AG04449 (cell line): ENCODE measurements around the gene EIPR1.
"Not testable (repeated sequence)": the region's sequence is repeated elsewhere in the genome, so short reads cannot be mapped to it uniquely, and the experiment has no call there.

Source experiments
- CTCF ChIA-PET: fragments of 350-600 bp; formaldehyde crosslinking; extraction: SDS; loops from one replicate; lab custom pipeline; 2021; ENCODE audit warnings: antibody characterized with exemption; lab: Yijun Ruan, JAX
- POLR2A ChIA-PET: fragments of 400-600, 350-600 bp; formaldehyde crosslinking; extraction: SDS; loops from one replicate; lab custom pipeline; 2020; ENCODE audit warnings: antibody characterized with exemption, inconsistent platforms; lab: Yijun Ruan, JAX
- DNase-seq: peaks from one replicate; pipeline ENCODE4 v3.0.0-alpha.2; 2010; ENCODE audit warnings: low read depth, low spot score
- H3K4me3 ChIP-seq: 2 replicates; pipeline ENCODE4 v1.5.1; 2011; ENCODE audit warnings: low read depth, mild to moderate bottlenecking, control low read depth, low read length
- TF ChIP-seq, protein P1 (sequence below): IDR thresholded peaks from one replicate; pipeline ENCODE4 v1.5.1; 2011; ENCODE audit warnings: mild to moderate bottlenecking, moderate library complexity, low read length, control low read depth, inconsistent platforms; ENCODE audit not compliant: insufficient read depth; ENCODE audit errors: missing control alignments

Gene EIPR1

DNA sequence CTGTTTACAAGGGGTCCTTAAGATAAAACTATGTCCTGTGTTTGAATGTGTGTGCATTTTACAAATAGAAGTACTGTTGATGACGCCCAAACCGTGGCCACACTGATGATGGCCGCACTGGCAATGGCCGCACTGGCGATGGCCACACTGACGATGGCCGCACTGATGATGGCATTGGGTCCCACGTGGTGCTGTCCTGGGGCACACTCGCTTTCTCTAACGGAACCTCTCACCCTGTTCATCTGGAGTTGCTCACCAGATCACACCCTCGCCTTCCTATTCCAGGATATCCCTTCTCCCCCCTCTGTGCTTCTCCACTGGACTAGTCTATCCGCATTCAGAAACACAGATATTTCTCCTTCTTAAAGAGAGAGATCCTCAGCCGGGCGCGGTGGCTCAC is 192.4 kb downstream of the EIPR1 start:
- no peak overlapping the region for H3K4me3 ChIP-seq
- DNase-seq = no peak
- ChIA-PET CTCF (no interaction called here), POLR2A (no interaction called here)
- TF ChIP-seq, protein P1, sequence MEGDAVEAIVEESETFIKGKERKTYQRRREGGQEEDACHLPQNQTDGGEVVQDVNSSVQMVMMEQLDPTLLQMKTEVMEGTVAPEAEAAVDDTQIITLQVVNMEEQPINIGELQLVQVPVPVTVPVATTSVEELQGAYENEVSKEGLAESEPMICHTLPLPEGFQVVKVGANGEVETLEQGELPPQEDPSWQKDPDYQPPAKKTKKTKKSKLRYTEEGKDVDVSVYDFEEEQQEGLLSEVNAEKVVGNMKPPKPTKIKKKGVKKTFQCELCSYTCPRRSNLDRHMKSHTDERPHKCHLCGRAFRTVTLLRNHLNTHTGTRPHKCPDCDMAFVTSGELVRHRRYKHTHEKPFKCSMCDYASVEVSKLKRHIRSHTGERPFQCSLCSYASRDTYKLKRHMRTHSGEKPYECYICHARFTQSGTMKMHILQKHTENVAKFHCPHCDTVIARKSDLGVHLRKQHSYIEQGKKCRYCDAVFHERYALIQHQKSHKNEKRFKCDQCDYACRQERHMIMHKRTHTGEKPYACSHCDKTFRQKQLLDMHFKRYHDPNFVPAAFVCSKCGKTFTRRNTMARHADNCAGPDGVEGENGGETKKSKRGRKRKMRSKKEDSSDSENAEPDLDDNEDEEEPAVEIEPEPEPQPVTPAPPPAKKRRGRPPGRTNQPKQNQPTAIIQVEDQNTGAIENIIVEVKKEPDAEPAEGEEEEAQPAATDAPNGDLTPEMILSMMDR = no peak

DNA sequence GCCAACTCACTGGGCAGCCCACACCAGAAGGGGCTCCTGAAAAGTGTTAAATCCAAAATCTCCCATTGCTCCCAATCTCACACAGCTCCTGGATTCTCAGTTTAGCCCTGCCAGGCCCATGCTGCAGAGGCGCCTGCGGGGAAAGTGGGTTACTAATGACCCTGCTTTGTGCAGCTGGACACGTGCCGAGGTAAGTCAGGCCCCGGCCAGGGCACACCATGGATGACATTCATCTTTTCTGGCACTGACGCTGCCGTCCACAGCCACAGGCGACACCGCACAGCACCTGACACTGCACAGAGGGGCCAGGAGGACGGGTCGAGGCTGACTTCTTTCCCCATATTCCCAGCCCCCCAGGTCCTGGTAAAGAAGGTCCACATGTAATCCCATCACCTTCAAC is 193.5 kb downstream of the EIPR1 start:
- ChIA-PET POLR2A (no interaction called here), CTCF (no interaction called here)
- DNase-seq = no peak
- no peak overlapping the region for H3K4me3 ChIP-seq
- TF ChIP-seq, protein P1 = no peak

DNA sequence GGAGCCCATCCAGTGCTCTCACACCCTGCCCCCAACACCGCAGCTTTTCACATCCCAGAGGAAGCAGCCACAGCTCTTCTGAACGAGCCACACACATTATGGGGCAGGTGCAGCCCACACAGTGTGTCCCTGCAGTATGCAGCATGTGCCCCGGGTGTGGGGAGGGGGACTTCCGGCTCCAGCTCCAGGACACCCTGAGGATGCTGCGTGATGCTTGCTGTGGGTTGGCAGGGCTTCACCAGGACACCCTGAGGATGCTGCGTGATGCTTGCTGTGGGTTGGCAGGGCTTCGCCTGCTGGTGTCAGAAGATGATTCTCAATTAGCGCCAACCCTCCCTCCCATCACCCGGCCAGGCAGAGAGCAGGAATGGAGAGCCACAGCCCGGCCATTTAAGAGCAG is 193.9 kb downstream of the EIPR1 start:
- POLR2A ChIA-PET = no interaction called here

DNA sequence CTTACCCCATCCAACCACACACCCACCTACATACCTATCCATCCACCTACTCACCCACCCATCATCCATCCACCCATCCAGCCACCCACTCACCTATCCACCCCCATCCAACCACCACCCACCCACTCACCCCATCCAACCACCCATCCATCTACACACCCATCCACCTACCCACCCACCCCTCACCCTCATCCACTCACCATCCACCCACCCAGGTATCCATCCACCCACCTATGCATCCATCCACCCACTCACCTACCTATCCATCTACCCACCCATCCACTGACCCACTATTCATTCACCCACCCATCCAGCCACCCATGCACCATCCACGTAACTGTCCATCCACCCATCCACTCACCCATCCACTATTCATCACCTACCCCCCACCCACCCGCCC is 194.8 kb downstream of the EIPR1 start:
- no peak for DNase-seq
- POLR2A ChIA-PET = no interaction called here
- CTCF ChIA-PET = no interaction called here
- no peak overlapping the region for H3K4me3 ChIP-seq
- TF ChIP-seq, protein P1 = no peak

More for the DNA sequence above, 193.9 kb downstream of the EIPR1 start:
- TF ChIP-seq, protein P1 = no peak
- DNase-seq = no peak
- no peak overlapping the region for H3K4me3 ChIP-seq
- CTCF ChIA-PET = no interaction called here

DNA sequence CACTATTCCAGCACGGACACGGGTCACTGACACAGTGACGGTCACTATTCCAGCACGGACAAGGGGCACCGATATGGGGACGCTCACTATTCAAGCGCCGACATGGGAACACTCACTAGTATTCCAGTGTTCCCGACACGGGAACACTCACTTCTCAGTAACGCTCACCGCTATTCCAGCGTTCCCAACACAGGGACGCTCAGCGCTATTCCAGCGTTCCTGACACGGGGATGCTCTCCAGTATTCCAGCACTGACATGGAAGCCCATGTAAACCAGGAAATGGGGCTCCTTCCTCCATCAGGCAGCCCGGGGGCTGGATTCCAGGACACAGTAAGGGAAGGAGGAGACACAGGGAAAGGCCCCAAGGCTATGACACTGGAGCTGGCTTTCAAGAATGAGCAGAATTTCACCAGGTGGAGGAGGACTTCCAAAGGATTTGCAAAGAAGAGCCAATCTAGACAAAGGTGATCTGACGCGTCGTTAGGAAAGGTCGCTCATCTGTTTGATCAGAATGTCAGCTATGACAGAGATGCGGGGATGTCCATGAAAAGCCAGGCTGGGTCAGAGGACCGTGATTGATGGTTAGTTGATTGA is 196.1 kb downstream of the EIPR1 start:
- H3K4me3 ChIP-seq = no peak overlapping the region
- TF ChIP-seq, protein P1 = no peak
- POLR2A ChIA-PET = no interaction called here
- CTCF ChIA-PET = no interaction called here
- no peak for DNase-seq

DNA sequence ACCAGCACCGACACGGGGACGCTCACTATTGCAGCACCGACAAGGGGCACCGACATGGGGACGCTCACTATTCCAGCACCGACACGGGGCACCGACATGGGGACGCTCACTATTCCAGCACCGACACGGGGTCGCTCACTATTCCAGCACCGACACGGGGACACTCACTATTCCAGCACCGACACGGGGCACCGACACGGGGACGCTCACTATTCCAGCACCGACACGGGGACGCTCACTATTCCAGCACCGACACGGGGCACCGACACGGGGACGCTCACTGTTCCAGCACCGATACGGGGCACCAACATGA is 196.8 kb downstream of the EIPR1 start:
- POLR2A ChIA-PET, H3K4me3 ChIP-seq, DNase-seq, CTCF ChIA-PET: not testable (repeated sequence)
